Measurements from ENCODE around the gene EPB41L4B. TPM values are rescaled to one million over a fixed set of nuclear protein-coding genes. Genes with fewer than 3 reads are reported as not detected.

The EPB41L4B gene
- total RNA-seq, 4 donors from 2014 or later: 0.42 to 2.3 (median 1.5) TPM

DNA sequence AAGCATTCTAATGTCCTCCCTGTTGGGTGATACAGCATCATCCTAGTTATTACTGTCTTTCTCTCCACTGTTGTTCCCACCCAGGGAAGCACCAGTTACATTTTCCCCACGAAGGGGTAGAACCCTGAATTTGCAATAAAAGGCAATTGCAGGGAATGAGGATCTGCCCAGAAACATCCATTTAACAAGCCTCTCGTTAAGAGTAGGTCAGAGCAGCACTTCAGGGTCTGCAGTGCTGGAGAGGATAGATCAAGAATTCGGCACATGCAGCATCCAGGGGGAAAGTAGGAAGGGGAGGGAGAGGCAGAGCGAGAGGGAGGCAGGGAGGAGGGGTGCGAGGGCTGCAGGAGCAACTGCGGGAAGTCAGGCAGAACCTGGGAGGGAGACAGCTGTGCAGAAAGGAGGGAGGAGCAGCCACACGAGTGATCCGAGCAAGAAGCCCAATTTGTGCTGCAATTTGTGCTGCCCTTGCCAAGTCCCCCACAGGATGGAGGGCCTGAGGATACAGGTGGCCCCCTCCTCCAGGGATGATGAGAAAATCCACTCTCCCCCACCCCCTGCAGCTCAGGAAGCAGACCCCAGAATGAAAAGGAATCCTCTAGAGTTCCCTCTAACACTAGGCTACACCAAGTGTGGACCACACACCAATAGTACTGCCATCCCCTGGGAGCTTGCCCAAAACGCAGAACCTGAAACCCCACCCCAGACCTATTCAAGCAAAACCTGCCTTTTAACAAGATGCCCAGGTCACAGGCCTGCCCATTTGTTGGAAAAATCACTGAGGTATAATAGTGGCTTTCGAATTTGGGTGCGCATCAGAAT, 62.2 kb downstream of the EPB41L4B start:
- Histone ChIP-seq H3K9me3 (no peaks in the 10 kb centered on the region), H3K36me3 (no peaks in the 10 kb centered on the region), H3K27me3 (no peaks in the 10 kb centered on the region), H3K4me1 (peaks cover 0 to 3% (median 0%) of the 10 kb centered on the region in 4 donors), H3K4me3 (no peak overlapping the region), H3K27ac (replicated peaks in 1 of 4) (no peak overlapping the region)
- 44% methylated on average over 11 of the region's 11 CpGs for WGBS
- DNase-seq (ENCODE audit: extremely low spot score): no peak
- intact Hi-C loops (cut with DNase I): no loop called here
- TF ChIP-seq POLR2A (IDR thresholded peaks at IDR 0.05; ENCODE audit: low read depth): no peak
- TF ChIP-seq, protein P1, sequence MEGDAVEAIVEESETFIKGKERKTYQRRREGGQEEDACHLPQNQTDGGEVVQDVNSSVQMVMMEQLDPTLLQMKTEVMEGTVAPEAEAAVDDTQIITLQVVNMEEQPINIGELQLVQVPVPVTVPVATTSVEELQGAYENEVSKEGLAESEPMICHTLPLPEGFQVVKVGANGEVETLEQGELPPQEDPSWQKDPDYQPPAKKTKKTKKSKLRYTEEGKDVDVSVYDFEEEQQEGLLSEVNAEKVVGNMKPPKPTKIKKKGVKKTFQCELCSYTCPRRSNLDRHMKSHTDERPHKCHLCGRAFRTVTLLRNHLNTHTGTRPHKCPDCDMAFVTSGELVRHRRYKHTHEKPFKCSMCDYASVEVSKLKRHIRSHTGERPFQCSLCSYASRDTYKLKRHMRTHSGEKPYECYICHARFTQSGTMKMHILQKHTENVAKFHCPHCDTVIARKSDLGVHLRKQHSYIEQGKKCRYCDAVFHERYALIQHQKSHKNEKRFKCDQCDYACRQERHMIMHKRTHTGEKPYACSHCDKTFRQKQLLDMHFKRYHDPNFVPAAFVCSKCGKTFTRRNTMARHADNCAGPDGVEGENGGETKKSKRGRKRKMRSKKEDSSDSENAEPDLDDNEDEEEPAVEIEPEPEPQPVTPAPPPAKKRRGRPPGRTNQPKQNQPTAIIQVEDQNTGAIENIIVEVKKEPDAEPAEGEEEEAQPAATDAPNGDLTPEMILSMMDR (IDR thresholded peaks at IDR 0.05): no peak
- no peak for TF ChIP-seq POLR2AphosphoS5 (IDR thresholded peaks at IDR 0.05)
- no peak for TF ChIP-seq EP300 (IDR thresholded peaks at IDR 0.05)

DNA sequence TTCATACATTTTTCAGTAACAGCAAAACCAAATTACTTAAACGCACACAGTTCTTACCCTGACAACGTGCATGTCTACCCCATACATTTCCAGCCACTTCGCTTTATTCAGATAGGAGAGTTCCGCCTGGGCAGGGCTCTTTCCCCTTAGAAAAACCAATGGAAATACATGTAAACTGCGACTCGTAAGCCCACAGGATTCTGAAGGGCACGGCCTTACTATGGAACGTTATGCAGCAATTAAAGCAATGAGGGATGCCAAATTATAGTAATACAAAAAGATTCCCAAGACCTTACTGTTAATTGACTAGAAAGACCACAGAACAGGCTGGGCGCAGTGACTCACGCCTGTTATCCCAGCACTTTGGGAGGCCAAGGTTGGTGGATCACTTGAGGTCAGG, 64.5 kb downstream of the EPB41L4B start:
- 94% methylated on average over 10 of the region's 10 CpGs for WGBS
- no peak for DNase-seq (ENCODE audit: extremely low spot score)
- no peak for TF ChIP-seq POLR2A (IDR thresholded peaks at IDR 0.05; ENCODE audit: low read depth)
- no peak for TF ChIP-seq POLR2AphosphoS5 (IDR thresholded peaks at IDR 0.05)
- TF ChIP-seq, protein P1 (IDR thresholded peaks at IDR 0.05): no peak
- TF ChIP-seq EP300 (IDR thresholded peaks at IDR 0.05): no peak
- Histone ChIP-seq H3K4me1 (peaks cover 0 to 4% (median 0%) of the 10 kb centered on the region in 4 donors), H3K4me3 (no peak overlapping the region), H3K27me3 (no peaks in the 10 kb centered on the region), H3K36me3 (no peaks in the 10 kb centered on the region), H3K27ac (replicated peaks in 1 of 4) (no peak overlapping the region), H3K9me3 (no peaks in the 10 kb centered on the region)
- intact Hi-C loops (cut with DNase I): no loop called here

DNA sequence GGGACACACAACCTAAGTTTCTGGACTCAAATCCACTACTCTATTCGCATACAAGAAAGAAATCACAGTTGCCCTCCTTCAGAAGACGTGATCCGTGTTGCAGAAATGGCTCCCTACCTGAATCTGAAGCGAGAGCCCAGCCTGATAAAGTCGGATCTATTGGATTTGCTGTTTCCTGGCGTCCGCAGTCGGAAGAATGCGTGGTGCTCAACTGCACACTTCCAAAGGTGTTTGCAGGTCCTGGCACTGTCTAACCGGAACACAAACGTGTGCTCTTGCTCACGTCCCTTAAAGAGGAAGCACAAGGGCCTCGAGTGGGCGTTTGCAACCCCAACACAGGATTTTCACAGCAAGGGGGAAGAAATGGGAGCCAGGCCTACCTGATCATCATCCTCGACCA, 65.5 kb downstream of the EPB41L4B start:
- Histone ChIP-seq H3K4me1 (peaks cover 0 to 4% (median 0%) of the 10 kb centered on the region in 4 donors), H3K9me3 (no peaks in the 10 kb centered on the region), H3K4me3 (no peak overlapping the region), H3K27me3 (no peaks in the 10 kb centered on the region), H3K27ac (replicated peaks in 1 of 4) (no peak overlapping the region), H3K36me3 (no peaks in the 10 kb centered on the region)
- 92% methylated on average over 15 of the region's 15 CpGs for WGBS
- no peak for TF ChIP-seq POLR2A (IDR thresholded peaks at IDR 0.05; ENCODE audit: low read depth)
- TF ChIP-seq POLR2AphosphoS5 (IDR thresholded peaks at IDR 0.05): no peak
- no peak for TF ChIP-seq EP300 (IDR thresholded peaks at IDR 0.05)
- TF ChIP-seq, protein P1 (IDR thresholded peaks at IDR 0.05): no peak
- intact Hi-C loops (cut with DNase I): no loop called here
- DNase-seq (ENCODE audit: extremely low spot score): no peak

DNA sequence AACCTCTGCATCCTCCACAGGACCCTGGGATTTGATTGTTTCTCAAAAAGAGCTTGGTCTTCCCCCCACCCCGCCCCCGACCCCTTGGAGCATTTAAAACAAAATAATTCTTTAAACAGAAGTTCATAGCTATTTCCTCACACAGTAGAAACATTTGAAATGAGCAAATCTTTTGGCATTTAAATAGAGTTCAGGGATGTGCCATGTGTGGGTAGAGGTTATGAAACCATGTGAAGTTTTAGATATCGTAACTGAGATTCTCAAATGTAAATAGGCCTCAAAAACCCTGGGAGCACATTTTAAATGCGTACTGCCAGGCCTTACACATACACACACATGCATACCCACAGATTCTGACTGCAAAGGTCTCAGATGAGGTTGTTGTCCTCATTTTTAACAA, 66.5 kb downstream of the EPB41L4B start:
- Histone ChIP-seq H3K27me3 (no peaks in the 10 kb centered on the region), H3K36me3 (no peaks in the 10 kb centered on the region), H3K27ac (replicated peaks in 1 of 4) (no peak overlapping the region), H3K4me3 (no peak overlapping the region), H3K9me3 (no peaks in the 10 kb centered on the region), H3K4me1 (peaks cover 0 to 4% (median 0%) of the 10 kb centered on the region in 4 donors)
- TF ChIP-seq EP300 (IDR thresholded peaks at IDR 0.05): no peak
- no peak for TF ChIP-seq POLR2AphosphoS5 (IDR thresholded peaks at IDR 0.05)
- TF ChIP-seq, protein P1 (IDR thresholded peaks at IDR 0.05): no peak
- no peak for TF ChIP-seq POLR2A (IDR thresholded peaks at IDR 0.05; ENCODE audit: low read depth)
- intact Hi-C loops (cut with DNase I): no loop called here
- WGBS: 78% methylated on average over 4 of the region's 4 CpGs
- DNase-seq (ENCODE audit: extremely low spot score): no peak

All from esophagus muscularis mucosa (tissue), 4 donors.